GM12878 (cell line): ENCODE results near the gene ZFP14. TPM values are rescaled to one million over a fixed set of nuclear protein-coding genes. Genes with fewer than 3 reads are reported as not detected.

Source experiments
- ATAC-seq: fragments of 200-7000 bp; cut with Tn5 transposase; 3 replicates; pipeline ENCODE4 v1.9.1; 2020; ENCODE audit warnings: mild to moderate bottlenecking, moderate library complexity
- BruUV-seq: library from RNA; stranded (reverse); fragments of 400-500 nt; replicated peaks from 2 replicates; lab custom pipeline; 2021; lab: Mats Ljungman, UMichigan
- CTCF ChIA-PET: fragments of 300-600 bp; sonication (Branson Sonifier 250); formaldehyde crosslinking; extraction: SDS; loops from one replicate; lab custom pipeline; 2021; ENCODE audit warnings: inconsistent platforms; lab: Yijun Ruan, JAX
- POLR2A ChIA-PET: fragments of 350-600 bp; formaldehyde crosslinking; extraction: SDS; loops from one replicate; lab custom pipeline; 2021; ENCODE audit warnings: inconsistent platforms; lab: Charles Lee
- RAD21 ChIA-PET: fragments of 300-600 bp; sonication (Branson Sonifier 250); formaldehyde crosslinking; loops from one replicate; lab custom pipeline; 2023; ENCODE audit warnings: antibody characterized with exemption; ENCODE audit not compliant: unreplicated experiment; lab: Charles Lee
- SMC1A ChIA-PET: fragments of 300-600 bp; sonication (Branson Sonifier 250); formaldehyde crosslinking; loops from one replicate; lab custom pipeline; 2023; ENCODE audit not compliant: unreplicated experiment, uncharacterized antibody; lab: Charles Lee
- DNase-seq: peaks from one replicate; pipeline ENCODE4 v3.0.0-alpha.2; 2011; ENCODE audit warnings: low read depth, low spot score
- FAIRE-seq: peaks from 3 replicates; lab custom pipeline; 2011; peaks lifted over from hg19 to GRCh38; lab: Jason Lieb, UNC
- H2AFZ ChIP-seq: 2 replicates; pipeline ENCODE4 v1.6.0; 2011; ENCODE audit warnings: low read depth, low read length, control low read depth; ENCODE audit not compliant: control insufficient read depth
- H3K27ac ChIP-seq: 2 replicates; pipeline ENCODE4 v1.5.1; 2011; ENCODE audit warnings: control low read depth; ENCODE audit not compliant: control insufficient read depth, insufficient read depth
- H3K27me3 ChIP-seq, 2 experiments: replicated peaks in 1 of 2; 2 replicates each; pipeline versions ENCODE4 v1.6.0 to v1.6.1; 2011; ENCODE audit warnings: low read length in 1 of 2; ENCODE audit not compliant: control insufficient read depth in 2 of 2, insufficient read depth in 2 of 2
- H3K36me3 ChIP-seq, 2 experiments: 2 replicates each; pipeline ENCODE4 v1.5.1; 2011; ENCODE audit warnings: low read length in 1 of 2; ENCODE audit not compliant: control insufficient read depth in 2 of 2, insufficient read depth in 2 of 2
- H3K4me1 ChIP-seq: 2 replicates; pipeline ENCODE4 v1.6.1; 2011; ENCODE audit warnings: mild to moderate bottlenecking, low read length, moderate library complexity, mixed read lengths; ENCODE audit not compliant: control insufficient read depth, insufficient read depth
- H3K4me2 ChIP-seq: 2 replicates; pipeline ENCODE4 v1.6.0; 2011; ENCODE audit warnings: control low read depth; ENCODE audit not compliant: control insufficient read depth, insufficient read depth
- H3K4me3 ChIP-seq: fragments of 200-600 bp; sonication (generic); 2 replicates; pipeline ENCODE4 v1.5.1; 2016
- H3K79me2 ChIP-seq: 2 replicates; pipeline ENCODE4 v1.6.0; 2011; ENCODE audit warnings: low read length; ENCODE audit not compliant: control insufficient read depth, insufficient read depth
- H3K9ac ChIP-seq: 2 replicates; pipeline ENCODE4 v1.8.0; 2011; ENCODE audit warnings: low read length, control low read depth, mixed read lengths; ENCODE audit not compliant: control insufficient read depth, insufficient read depth
- H3K9me3 ChIP-seq: replicated peaks from 3 replicates; pipeline ENCODE4 v1.5.1; 2011; ENCODE audit warnings: mild to moderate bottlenecking, low read length; ENCODE audit not compliant: control insufficient read depth, insufficient read depth
- H4K20me1 ChIP-seq: 2 replicates; pipeline ENCODE4 v1.6.0; 2011; ENCODE audit not compliant: control insufficient read depth, insufficient read depth
- CHD4 ChIP-seq: fragments of 200-600 bp; sonication (generic); IDR thresholded peaks from 2 replicates; pipeline ENCODE4 v1.6.1; 2016; ENCODE audit warnings: mild to moderate bottlenecking
- CREB1 ChIP-seq: IDR thresholded peaks from 2 replicates; pipeline ENCODE4 v1.6.1; 2012; ENCODE audit warnings: low read depth, mild to moderate bottlenecking, inconsistent platforms
- CREM ChIP-seq: IDR thresholded peaks from 2 replicates; pipeline ENCODE4 v1.6.1; 2014; ENCODE audit warnings: antibody characterized with exemption, low read depth
- DPF2 ChIP-seq: fragments of 450-650 bp; IDR thresholded peaks from 2 replicates; pipeline ENCODE4 v1.6.1; 2017; ENCODE audit warnings: mild to moderate bottlenecking
- EGR1 ChIP-seq, 2 experiments: IDR thresholded peaks; 1 replicate in 1 of 2; 2 replicates in 1 of 2; pipeline ENCODE4 v1.6.1; 2011 to 2012; ENCODE audit warnings: low read depth in 2 of 2, low read length in 2 of 2, borderline replicate concordance in 1 of 2, mild to moderate bottlenecking in 1 of 2, moderate library complexity in 1 of 2
- IRF5 ChIP-seq: fragments of 450-650 bp; IDR thresholded peaks from 2 replicates; pipeline ENCODE4 v1.6.1; 2017; ENCODE audit warnings: borderline replicate concordance
- NR2F1 ChIP-seq: fragments of 450-650 bp; conservative IDR thresholded peaks from 2 replicates; pipeline ENCODE4 v1.6.1; 2017; ENCODE audit warnings: mild to moderate bottlenecking
- SP1 ChIP-seq: IDR thresholded peaks from one replicate; pipeline ENCODE4 v1.6.1; 2011; ENCODE audit warnings: low read depth, low read length
- TCF12 ChIP-seq: IDR thresholded peaks from 2 replicates; pipeline ENCODE4 v1.6.1; 2011; ENCODE audit warnings: low read depth, mild to moderate bottlenecking, low read length
- TCF7 ChIP-seq: IDR thresholded peaks from 2 replicates; pipeline ENCODE4 v1.6.1; 2014; ENCODE audit warnings: antibody characterized with exemption, borderline replicate concordance
- USF1 ChIP-seq: IDR thresholded peaks from 2 replicates; pipeline ENCODE4 v1.6.1; 2011; ENCODE audit warnings: borderline replicate concordance, low read depth, mild to moderate bottlenecking, moderate library complexity, mixed read lengths, low read length; ENCODE audit not compliant: insufficient read depth; ENCODE audit errors: extremely low read length
- ZBED1 ChIP-seq: IDR thresholded peaks from 2 replicates; pipeline ENCODE4 v1.6.1; 2016; ENCODE audit warnings: borderline replicate concordance
- ZBTB33 ChIP-seq: fragments of 450-650 bp; IDR thresholded peaks from 2 replicates; pipeline ENCODE4 v1.6.1; 2017; ENCODE audit warnings: mild to moderate bottlenecking
- ZNF622 ChIP-seq: fragments of 450-650 bp; IDR thresholded peaks from 2 replicates; pipeline ENCODE4 v1.6.1; 2017; ENCODE audit warnings: mild to moderate bottlenecking, inconsistent platforms
- ZNF687 ChIP-seq: fragments of 450-650 bp; IDR thresholded peaks from 2 replicates; pipeline ENCODE4 v1.6.1; 2017; ENCODE audit warnings: mild to moderate bottlenecking, moderate library complexity
- WGBS: methylation state at CpG from one replicate; pipeline ENCODE4 v1.1.6; 2016; ENCODE audit warnings: low lambda C conversion rate; ENCODE audit not compliant: insufficient replicate concordance, insufficient coverage; ENCODE audit errors: missing lambda C conversion rate; 5-methylcytosine and 5-hydroxymethylcytosine counted together
- in situ Hi-C: fragments of 300-500 bp; cut with MboI; formaldehyde crosslinking; loops from 9 replicates; pipeline ENCODE4 v1.14.3; 2018; ENCODE audit warnings: mixed read lengths
- intact Hi-C: fragments of 100-400 bp; cut with micrococcal nuclease; formaldehyde crosslinking; loops from one replicate; pipeline ENCODE4 v1.14.2; 2022; ENCODE audit not compliant: unreplicated experiment
- polyA plus RNA-seq, 11 experiments: library from polyadenylated mRNA; depleted of rRNA in 4 of 11; unstranded in 6 of 11; stranded (reverse) in 5 of 11; fragments of >200 nt; fragmentation: Nextera tagmentation in 4 of 11; fragmentation: Illumina TruSeq in 1 of 11; extraction: Ambion mirVana in 4 of 11; extraction: Trizol in 1 of 11; gene quantifications; 1 replicate in 1 of 11; 2 replicates in 10 of 11; pipeline versions ENCODE4 v1.2.1 to v1.2.3, GENCODE V29; 2011 to 2016; ENCODE audit warnings: inconsistent platforms in 2 of 11, missing spikeins in 2 of 11, low read depth in 1 of 11
- total RNA-seq, 4 experiments: library from RNA; depleted of rRNA in 3 of 4; stranded (reverse); fragments of >200 nt in 3 of 4; fragmentation: Illumina TruSeq in 1 of 4; extraction: Trizol in 1 of 4; gene quantifications; 2 replicates each; pipeline versions ENCODE4 v1.2.1 to v1.2.3, GENCODE V29; 2013 to 2021

Gene ZFP14
- total and polyA plus RNA-seq, 10 of the 15 experiments (the other 5 are each of a cell fraction or from before 2014, with no cell fraction given), result 0.61 to 2.6 (median 0.83) TPM

- Histone ChIP-seq H3K9ac (no peak overlapping the region), H3K4me2 (no peak overlapping the region), H3K27ac (no peak overlapping the region), H2AFZ (no peak overlapping the region), H3K4me3 (no peak overlapping the region), H3K4me1 (no peaks in the 10 kb centered on the region), H3K27me3 (no peaks in the 10 kb centered on the region), H3K9me3 (peaks cover 5% of the 10 kb centered on the region; the same call in 2 of the 3 replicates), H4K20me1 (no peaks in the 10 kb centered on the region)
- SMC1A ChIA-PET, result no interaction called here
- 96% methylated on average over 19 of the region's 19 CpGs for WGBS
- no peak for DNase-seq
- no peak for ATAC-seq
- POLR2A ChIA-PET, result no interaction called here
- BruUV-seq, result no TSS peak
- CTCF ChIA-PET, result no interaction called here
- TF ChIP-seq IRF5 (no peak), CREB1 (no peak), USF1 (no peak), ZBED1 (no peak), CHD4 (no peak), TCF7 (no peak), SP1 (no peak), CREM (no peak), TCF12 (no peak), ZNF687 (no peak), EGR1 (IDR thresholded peaks at IDR 0.05; ENCODE audit: borderline replicate concordance in 1 of 2, low read depth in 2 of 2, low read length in 2 of 2) (no peak), DPF2 (no peak), ZBTB33 (no peak), NR2F1 (no peak), ZNF622 (no peak)
- TF ChIP-seq, all 136 proteins: peak for 0
- no peaks in the 10 kb centered on the region for H3K79me2 ChIP-seq
- no peak for FAIRE-seq
- in situ Hi-C loops (no loop called here), intact Hi-C loops (no loop called here)
- RAD21 ChIA-PET, result no interaction called here
- no peaks in the 10 kb centered on the region for H3K36me3 ChIP-seq
Measured at GRCh38 chr19:36330216-36330615, 48.8 kb downstream of the ZFP14 start.
